Esophagus muscularis mucosa (tissue), 4 donors: ENCODE results near the gene CMTM1. TPM values are rescaled to one million over a fixed set of nuclear protein-coding genes. Genes with fewer than 3 reads are reported as not detected.
"Not testable (repeated sequence)": the region's sequence is repeated elsewhere in the genome, so short reads cannot be mapped to it uniquely, and the experiment has no call there.

Source experiments
- DNase-seq: peaks from one replicate; pipeline ENCODE4 v3.0.0-alpha.2; 2017; ENCODE audit errors: extremely low spot score
- H3K27ac ChIP-seq, 4 donors: fragments of 200-600 bp; sonication (generic); replicated peaks in 1 of 4; 1 replicate in 3 of 4; 2 replicates in 1 of 4; pipeline ENCODE4 v1.5.1; 2016 to 2019; ENCODE audit warnings: mild to moderate bottlenecking in 1 of 4
- H3K27me3 ChIP-seq, 4 donors: fragments of 200-600 bp; sonication (generic); one replicate each; pipeline versions ENCODE4 v1.5.1 to v1.6.0; 2016 to 2019
- H3K36me3 ChIP-seq, 4 donors: fragments of 200-600 bp; sonication (generic); one replicate each; pipeline ENCODE4 v1.5.1; 2016 to 2019
- H3K4me1 ChIP-seq, 4 donors: fragments of 200-600 bp; sonication (generic); one replicate each; pipeline ENCODE4 v1.5.1; 2016 to 2019
- H3K4me3 ChIP-seq, 4 donors: fragments of 200-600 bp; sonication (generic); 1 replicate in 2 of 4; 2 replicates in 2 of 4; pipeline ENCODE4 v1.5.1; 2016 to 2019; ENCODE audit warnings: mild to moderate bottlenecking in 4 of 4, moderate library complexity in 1 of 4
- H3K9me3 ChIP-seq, 4 donors: fragments of 200-600 bp; sonication (generic); 1 replicate in 3 of 4; 2 replicates in 1 of 4; pipeline ENCODE4 v1.5.1; 2016 to 2019
- CTCF ChIP-seq, 3 experiments: fragments of 200-600 bp in 2 of 3; fragments of 450-650 bp in 1 of 3; sonication (generic) in 2 of 3; IDR thresholded peaks; one replicate each; pipeline ENCODE4 v1.5.1; 2017 to 2019; ENCODE audit warnings: antibody characterized with exemption in 3 of 3, mild to moderate bottlenecking in 2 of 3, moderate library complexity in 1 of 3
- EP300 ChIP-seq: sonication (generic); formaldehyde crosslinking; IDR thresholded peaks from one replicate; pipeline ENCODE4 v1.6.1; 2017; ENCODE audit warnings: antibody characterized with exemption
- POLR2A ChIP-seq: fragments of 450-650 bp; IDR thresholded peaks from one replicate; pipeline ENCODE4 v1.6.1; 2017; ENCODE audit warnings: antibody characterized with exemption, moderate library complexity, mild to moderate bottlenecking, low read depth
- POLR2AphosphoS5 ChIP-seq, 2 donors: sonication (generic); formaldehyde crosslinking; IDR thresholded peaks; one replicate each; pipeline ENCODE4 v1.6.1; 2017; ENCODE audit warnings: antibody characterized with exemption in 2 of 2
- WGBS: methylation state at CpG from one replicate; pipeline ENCODE4 v1.1.5; 2018; 5-methylcytosine and 5-hydroxymethylcytosine counted together
- intact Hi-C: fragments of 100-400 bp; cut with DNase I; formaldehyde crosslinking; loops from one replicate; pipeline ENCODE4 v1.15.1; 2023
- total RNA-seq, 4 donors: library from RNA; depleted of rRNA; stranded (reverse); fragments of >200 nt; gene quantifications; one replicate each; pipeline versions ENCODE4 v1.1.0 to v1.2.1, GENCODE V29; 2016

CMTM1 gene
- total RNA-seq, 4 donors from 2014 or later: 1.4 to 2.0 (median 1.7) TPM; not detected in 1

GRCh38 chr16:66610111-66610820, 44.0 kb downstream of the CMTM1 start:
- H3K4me1 ChIP-seq: peaks cover 18 to 31% (median 27%) of the 10 kb centered on the region in 4 donors
- DNase-seq: no peak
- H3K27ac ChIP-seq: no peak overlapping the region
- H3K9me3 ChIP-seq: no peaks in the 10 kb centered on the region
- intact Hi-C loops: no loop called here
- H3K36me3 ChIP-seq: peaks cover 7 to 60% (median 54%) of the 10 kb centered on the region in 4 donors
- no peak overlapping the region for H3K4me3 ChIP-seq
- no peak for TF ChIP-seq POLR2AphosphoS5 (IDR thresholded peaks at IDR 0.05)
- TF ChIP-seq CTCF (IDR thresholded peaks at IDR 0.05): no peak
- no peak for TF ChIP-seq EP300
- no peak for TF ChIP-seq POLR2A
- WGBS: 77% methylated on average over 10 of the region's 14 CpGs
- H3K27me3 ChIP-seq: peaks cover 0 to 9% (median 0%) of the 10 kb centered on the region in 4 donors

GRCh38 chr16:66611911-66612310, 45.7 kb downstream of the CMTM1 start:
- Histone ChIP-seq H3K4me1 (peaks cover 9 to 17% (median 13%) of the 10 kb centered on the region in 4 donors), H3K36me3 (peaks cover 7 to 64% (median 55%) of the 10 kb centered on the region in 4 donors)
- H3K27me3 ChIP-seq, H3K9me3 ChIP-seq, DNase-seq, H3K27ac ChIP-seq, H3K4me3 ChIP-seq, intact Hi-C loops: not testable (repeated sequence)
- 86% methylated on average over 3 of the region's 8 CpGs for WGBS

GRCh38 chr16:66612422-66612821, 46.2 kb downstream of the CMTM1 start:
- 87% methylated on average over 5 of the region's 14 CpGs for WGBS
- no peak for DNase-seq
- no peaks in the 10 kb centered on the region for H3K27me3 ChIP-seq
- H3K4me1 ChIP-seq: peaks cover 9 to 17% (median 13%) of the 10 kb centered on the region in 4 donors
- intact Hi-C loops: no loop called here
- no peak overlapping the region for H3K27ac ChIP-seq
- H3K36me3 ChIP-seq: peaks cover 7 to 64% (median 55%) of the 10 kb centered on the region in 4 donors
- H3K4me3 ChIP-seq: no peak overlapping the region
- TF ChIP-seq POLR2A (no peak), EP300 (no peak), POLR2AphosphoS5 (IDR thresholded peaks at IDR 0.05) (no peak), CTCF (IDR thresholded peaks at IDR 0.05) (no peak)
- H3K9me3 ChIP-seq: no peaks in the 10 kb centered on the region

DNA sequence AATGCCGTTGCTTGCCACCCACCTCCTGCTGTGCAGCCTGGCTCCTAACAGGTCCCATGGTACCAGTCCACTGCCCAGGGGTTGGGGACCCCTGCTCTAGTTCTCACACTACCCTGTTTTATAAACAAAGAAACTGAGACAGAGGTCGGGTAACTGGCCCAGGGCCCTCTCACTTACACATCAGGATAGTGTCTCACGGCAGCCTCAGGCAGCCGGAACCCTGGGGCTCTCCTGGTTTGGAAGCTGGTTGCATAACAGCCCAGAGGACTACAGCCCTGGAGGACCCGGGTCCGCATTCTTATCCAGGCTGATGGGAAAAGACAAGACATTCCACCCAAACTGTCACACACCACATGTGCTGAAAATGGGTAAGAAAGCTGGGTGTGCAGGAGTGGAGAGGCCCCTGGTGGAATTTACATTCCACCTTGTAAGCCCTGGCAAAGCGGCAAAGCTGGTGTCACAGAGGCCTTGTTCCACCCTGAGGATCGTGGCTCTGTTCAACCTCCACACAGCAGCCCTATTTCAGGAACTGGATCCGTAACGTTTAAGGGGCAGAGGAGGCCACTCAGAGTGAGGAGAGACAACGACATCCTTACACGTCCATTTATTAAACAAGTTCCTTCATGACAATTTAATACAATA, 48.0 kb downstream of the CMTM1 start:
- H3K27ac ChIP-seq: no peak overlapping the region
- H3K4me1 ChIP-seq: peaks cover 6 to 15% (median 10%) of the 10 kb centered on the region in 4 donors
- peaks cover 7 to 62% (median 52%) of the 10 kb centered on the region in 4 donors for H3K36me3 ChIP-seq
- intact Hi-C loops: no loop called here
- WGBS: 81% methylated on average over 12 of the region's 12 CpGs
- H3K27me3 ChIP-seq: no peaks in the 10 kb centered on the region
- H3K4me3 ChIP-seq: no peak overlapping the region
- TF ChIP-seq POLR2AphosphoS5 (IDR thresholded peaks at IDR 0.05) (no peak), POLR2A (no peak), CTCF (IDR thresholded peaks at IDR 0.05) (no peak), EP300 (no peak)
- DNase-seq: no peak
- H3K9me3 ChIP-seq: no peaks in the 10 kb centered on the region

DNA sequence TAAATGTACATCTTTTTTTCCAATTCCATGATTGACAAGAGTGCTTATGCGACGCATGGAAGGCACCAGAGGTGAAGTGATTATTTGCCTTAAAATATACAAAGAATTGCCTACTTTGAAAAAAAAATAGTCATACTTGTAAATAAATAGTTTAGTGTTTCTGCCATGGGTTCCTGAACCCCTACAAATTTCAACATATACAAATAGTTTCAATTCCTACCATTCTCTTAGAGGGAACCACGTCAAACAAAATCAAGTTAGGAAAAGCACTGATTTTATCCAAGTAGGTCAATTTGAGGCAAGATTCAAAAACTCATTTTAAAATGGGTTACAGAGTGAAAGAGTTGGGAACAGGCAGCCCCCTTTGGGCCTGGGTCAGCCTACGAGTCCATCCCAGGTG, 49.9 kb downstream of the CMTM1 start:
- Histone ChIP-seq H3K27me3 (no peaks in the 10 kb centered on the region), H3K9me3 (no peaks in the 10 kb centered on the region), H3K27ac (no peak overlapping the region), H3K4me3 (no peak overlapping the region), H3K36me3 (peaks cover 0 to 48% (median 37%) of the 10 kb centered on the region in 4 donors), H3K4me1 (peaks cover 6 to 17% (median 11%) of the 10 kb centered on the region in 4 donors)
- TF ChIP-seq CTCF (IDR thresholded peaks at IDR 0.05) (no peak), POLR2AphosphoS5 (IDR thresholded peaks at IDR 0.05) (no peak), EP300 (no peak), POLR2A (no peak)
- intact Hi-C loops: no loop called here
- 87% methylated on average over 4 of the region's 4 CpGs for WGBS
- no peak for DNase-seq
